ENCODE data around the gene SNAP29. TPM values are rescaled to one million over a fixed set of nuclear protein-coding genes. Genes with fewer than 3 reads are reported as not detected.
"Not testable (repeated sequence)": the region's sequence is repeated elsewhere in the genome, so short reads cannot be mapped to it uniquely, and the experiment has no call there.

SNAP29 gene
- total and polyA plus RNA-seq, 8 donors, result 8.8 to 24.0 (median 15.6) TPM

- H3K27ac ChIP-seq, result no peak overlapping the region
- H3K9me3 ChIP-seq, result no peaks in the 10 kb centered on the region
- no peak for DNase-seq
- H3K27me3 ChIP-seq, result no peaks in the 10 kb centered on the region
- 62 to 76% (median 67%) methylated on average over 4 of the region's 4 CpGs for WGBS, 5 donors
- intact Hi-C loops (cut with DNase I; ENCODE audit: low total_unique reads), result no loop called here
- no peaks in the 10 kb centered on the region for H3K36me3 ChIP-seq
- no peak overlapping the region for H3K4me3 ChIP-seq
- TF ChIP-seq, protein P1, sequence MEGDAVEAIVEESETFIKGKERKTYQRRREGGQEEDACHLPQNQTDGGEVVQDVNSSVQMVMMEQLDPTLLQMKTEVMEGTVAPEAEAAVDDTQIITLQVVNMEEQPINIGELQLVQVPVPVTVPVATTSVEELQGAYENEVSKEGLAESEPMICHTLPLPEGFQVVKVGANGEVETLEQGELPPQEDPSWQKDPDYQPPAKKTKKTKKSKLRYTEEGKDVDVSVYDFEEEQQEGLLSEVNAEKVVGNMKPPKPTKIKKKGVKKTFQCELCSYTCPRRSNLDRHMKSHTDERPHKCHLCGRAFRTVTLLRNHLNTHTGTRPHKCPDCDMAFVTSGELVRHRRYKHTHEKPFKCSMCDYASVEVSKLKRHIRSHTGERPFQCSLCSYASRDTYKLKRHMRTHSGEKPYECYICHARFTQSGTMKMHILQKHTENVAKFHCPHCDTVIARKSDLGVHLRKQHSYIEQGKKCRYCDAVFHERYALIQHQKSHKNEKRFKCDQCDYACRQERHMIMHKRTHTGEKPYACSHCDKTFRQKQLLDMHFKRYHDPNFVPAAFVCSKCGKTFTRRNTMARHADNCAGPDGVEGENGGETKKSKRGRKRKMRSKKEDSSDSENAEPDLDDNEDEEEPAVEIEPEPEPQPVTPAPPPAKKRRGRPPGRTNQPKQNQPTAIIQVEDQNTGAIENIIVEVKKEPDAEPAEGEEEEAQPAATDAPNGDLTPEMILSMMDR (IDR thresholded peaks at IDR 0.05), result no peak
- H3K4me1 ChIP-seq, result peaks cover 0 to 3% (median 0%) of the 10 kb centered on the region in 4 donors
These were observed 46.9 kb downstream of the SNAP29 start for GRCh38 chr22:20905415-20906386.

DNA sequence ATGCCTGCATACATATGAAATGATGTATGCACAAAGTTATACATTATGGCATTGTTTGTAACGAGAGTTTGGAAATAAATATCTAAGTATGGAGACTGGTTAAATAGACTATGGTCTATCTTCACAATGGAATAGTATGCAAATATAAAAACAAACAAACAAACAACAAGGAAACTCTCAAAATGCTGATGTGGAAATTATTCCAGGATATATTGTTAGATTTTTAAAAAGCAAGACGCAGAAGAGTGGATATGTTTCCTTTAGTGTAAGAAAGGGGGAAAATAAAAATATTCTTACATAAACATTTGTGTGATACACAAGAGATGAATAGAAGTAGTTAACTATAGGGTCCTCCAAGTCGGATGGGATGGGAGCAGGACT lies 47.6 kb downstream of the SNAP29 start:
- WGBS, 5 donors, result 76 to 84% (median 79%) methylated on average over 3 of the region's 3 CpGs
- H3K36me3 ChIP-seq, result no peaks in the 10 kb centered on the region
- intact Hi-C loops (cut with DNase I; ENCODE audit: low total_unique reads), result no loop called here
- no peak overlapping the region for H3K27ac ChIP-seq
- no peak overlapping the region for H3K4me3 ChIP-seq
- TF ChIP-seq POLR2A (IDR thresholded peaks at IDR 0.05), result no peak
- no peak for TF ChIP-seq EP300 (IDR thresholded peaks at IDR 0.05)
- TF ChIP-seq, protein P1 (IDR thresholded peaks at IDR 0.05), result no peak
- TF ChIP-seq POLR2AphosphoS5 (IDR thresholded peaks at IDR 0.05), result no peak
- no peaks in the 10 kb centered on the region for H3K9me3 ChIP-seq
- no peaks in the 10 kb centered on the region for H3K27me3 ChIP-seq
- peaks cover 0 to 3% (median 0%) of the 10 kb centered on the region in 4 donors for H3K4me1 ChIP-seq
- DNase-seq, result no peak

DNA sequence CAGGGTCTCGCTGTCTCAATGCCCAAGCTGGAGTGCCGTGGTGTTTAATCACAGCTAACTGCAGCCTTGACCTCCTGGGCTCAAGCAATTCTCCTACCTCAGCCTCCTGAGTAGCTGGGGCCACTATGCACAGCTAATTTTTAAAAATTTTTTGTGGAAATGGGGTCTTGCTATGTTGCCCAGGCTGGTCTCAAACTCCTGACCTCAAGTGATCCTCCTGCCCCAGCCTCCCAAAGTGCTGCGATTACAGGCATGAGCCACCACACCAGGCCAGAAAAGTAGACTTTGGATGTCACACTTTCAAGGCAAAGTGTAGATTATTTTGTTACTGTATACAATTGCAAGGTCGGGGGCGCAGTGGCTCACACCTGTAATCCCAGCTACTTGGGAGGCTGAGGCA lies 49.9 kb downstream of the SNAP29 start:
- H3K4me3 ChIP-seq; H3K4me1 ChIP-seq; H3K27ac ChIP-seq; H3K36me3 ChIP-seq; intact Hi-C loops (cut with DNase I; ENCODE audit: low total_unique reads); DNase-seq; H3K27me3 ChIP-seq; H3K9me3 ChIP-seq: not testable (repeated sequence)
- WGBS, 5 donors, result 93 to 98% (median 94%) methylated on average over 5 of the region's 5 CpGs

GRCh38 chr22:20909543-20910303 lies 50.9 kb downstream of the SNAP29 start:
- no peak overlapping the region for H3K27ac ChIP-seq
- H3K36me3 ChIP-seq, result no peaks in the 10 kb centered on the region
- H3K27me3 ChIP-seq, result no peaks in the 10 kb centered on the region
- no peaks in the 10 kb centered on the region for H3K9me3 ChIP-seq
- H3K4me3 ChIP-seq, result no peak overlapping the region
- DNase-seq, result no peak
- 73 to 81% (median 78%) methylated on average over 6 of the region's 6 CpGs for WGBS, 5 donors
- no peak for TF ChIP-seq POLR2A (IDR thresholded peaks at IDR 0.05)
- intact Hi-C loops (cut with DNase I; ENCODE audit: low total_unique reads), result no loop called here
- no peaks in the 10 kb centered on the region for H3K4me1 ChIP-seq

DNA sequence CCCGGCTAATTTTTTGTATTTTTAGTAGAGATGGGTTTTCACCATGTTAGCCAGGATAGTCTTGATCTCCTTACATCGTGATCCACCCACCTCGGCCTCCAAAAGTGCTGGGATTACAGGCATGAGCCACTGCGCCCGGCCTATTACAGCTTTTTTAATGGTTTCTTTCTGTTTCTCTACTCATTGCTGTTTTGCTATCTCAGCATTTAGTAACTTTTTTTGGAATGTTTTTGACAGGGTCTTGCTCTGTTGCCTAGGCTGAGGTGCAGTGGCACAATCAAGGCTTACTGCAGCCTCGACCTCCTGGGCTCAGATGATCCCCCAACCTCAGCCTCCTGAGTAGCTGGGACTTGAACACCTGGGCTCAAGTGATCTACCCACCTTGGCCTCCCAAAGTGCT lies 53.7 kb downstream of the SNAP29 start:
- H3K9me3 ChIP-seq, result no peaks in the 10 kb centered on the region
- H3K27me3 ChIP-seq, result no peaks in the 10 kb centered on the region
- TF ChIP-seq POLR2AphosphoS5 (IDR thresholded peaks at IDR 0.05), result no peak
- no peak for TF ChIP-seq POLR2A (IDR thresholded peaks at IDR 0.05)
- TF ChIP-seq, protein P1 (IDR thresholded peaks at IDR 0.05), result no peak
- no peak for TF ChIP-seq EP300 (IDR thresholded peaks at IDR 0.05)
- no peaks in the 10 kb centered on the region for H3K36me3 ChIP-seq
- H3K27ac ChIP-seq, result no peak overlapping the region
- DNase-seq, result no peak
- H3K4me3 ChIP-seq, result no peak overlapping the region
- peaks cover 0 to 10% (median 7%) of the 10 kb centered on the region in 4 donors for H3K4me1 ChIP-seq
- intact Hi-C loops (cut with DNase I; ENCODE audit: low total_unique reads), result no loop called here
- WGBS, 5 donors, result 86 to 92% (median 91%) methylated on average over 6 of the region's 6 CpGs

Data from stomach (tissue), 9 donors.